ENCODE results near the gene SCYGR8. TPM values are rescaled to one million over a fixed set of nuclear protein-coding genes. Genes with fewer than 3 reads are reported as not detected.

Gene SCYGR8, protein sequence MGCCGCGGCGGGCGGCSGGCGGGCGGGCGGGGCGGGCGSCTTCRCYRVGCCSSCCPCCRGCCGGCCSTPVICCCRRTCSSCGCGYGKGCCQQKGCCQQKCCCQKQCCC
- total RNA-seq (not detected in 2 replicates), polyA plus RNA-seq (not detected in 2 replicates)

DNA sequence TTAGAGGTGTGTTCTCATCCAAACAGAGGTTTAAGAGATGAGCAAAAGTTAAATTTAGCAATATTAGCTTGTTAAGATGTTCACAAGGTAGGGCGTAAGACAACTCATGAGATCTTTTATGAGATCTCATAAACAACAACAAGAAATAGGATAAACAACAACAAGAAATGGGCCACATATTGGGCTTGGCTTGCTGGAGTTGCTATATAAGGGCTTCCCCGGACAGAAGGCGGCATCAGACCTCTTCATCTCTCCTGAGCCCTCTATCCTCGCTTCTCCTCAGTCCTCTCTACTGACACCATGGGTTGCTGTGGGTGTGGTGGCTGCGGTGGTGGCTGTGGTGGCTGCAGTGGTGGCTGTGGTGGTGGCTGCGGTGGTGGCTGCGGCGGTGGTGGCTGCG lies at the start of gene SCYGR8:
TSS of gene SCYGR8 (plus strand) at position 301 of the 400 bp plus-strand sequence. CDS start at position 301, 0 bp downstream.
- 95% methylated on average over 4 of the region's 9 CpGs for WGBS (ENCODE audit: low lambda C conversion rate, missing lambda C conversion rate)
- no peak for DNase-seq (ENCODE audit: low spot score)
- Histone ChIP-seq H3K4me3 (no peak within 1 kb of the TSS), H3K4me2 (no peak within 1 kb of the TSS), H4K20me1 (ENCODE audit: insufficient read depth, poor library complexity, severe bottlenecking) (no peaks in the 10 kb centered on the region), H3K27me3 (no peaks in the 10 kb centered on the region), H3K36me3 (replicated peaks; ENCODE audit: insufficient read depth, low read depth) (no peaks in the 10 kb centered on the region), H3K79me2 (no peaks in the 10 kb centered on the region), H3K9me2 (replicated peaks; ENCODE audit: insufficient read depth) (no peaks in the 10 kb centered on the region), H2AFZ (no peak within 1 kb of the TSS), H3K4me1 (ENCODE audit: insufficient read depth) (no peaks in the 10 kb centered on the region), H3K9me3 (ENCODE audit: low read depth) (no peaks in the 10 kb centered on the region), H3K27ac (no peak within 1 kb of the TSS)
- TF ChIP-seq, protein P1, sequence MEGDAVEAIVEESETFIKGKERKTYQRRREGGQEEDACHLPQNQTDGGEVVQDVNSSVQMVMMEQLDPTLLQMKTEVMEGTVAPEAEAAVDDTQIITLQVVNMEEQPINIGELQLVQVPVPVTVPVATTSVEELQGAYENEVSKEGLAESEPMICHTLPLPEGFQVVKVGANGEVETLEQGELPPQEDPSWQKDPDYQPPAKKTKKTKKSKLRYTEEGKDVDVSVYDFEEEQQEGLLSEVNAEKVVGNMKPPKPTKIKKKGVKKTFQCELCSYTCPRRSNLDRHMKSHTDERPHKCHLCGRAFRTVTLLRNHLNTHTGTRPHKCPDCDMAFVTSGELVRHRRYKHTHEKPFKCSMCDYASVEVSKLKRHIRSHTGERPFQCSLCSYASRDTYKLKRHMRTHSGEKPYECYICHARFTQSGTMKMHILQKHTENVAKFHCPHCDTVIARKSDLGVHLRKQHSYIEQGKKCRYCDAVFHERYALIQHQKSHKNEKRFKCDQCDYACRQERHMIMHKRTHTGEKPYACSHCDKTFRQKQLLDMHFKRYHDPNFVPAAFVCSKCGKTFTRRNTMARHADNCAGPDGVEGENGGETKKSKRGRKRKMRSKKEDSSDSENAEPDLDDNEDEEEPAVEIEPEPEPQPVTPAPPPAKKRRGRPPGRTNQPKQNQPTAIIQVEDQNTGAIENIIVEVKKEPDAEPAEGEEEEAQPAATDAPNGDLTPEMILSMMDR (IDR thresholded peaks at IDR 0.05; ENCODE audit: poor library complexity), result no peak
- TF ChIP-seq EZH2 (IDR thresholded peaks at IDR 0.05; ENCODE audit: borderline replicate concordance) (no peak), EZH2phosphoT487 (IDR thresholded peaks at IDR 0.05; ENCODE audit: low read depth, severe bottlenecking, unreplicated experiment) (no peak)

DNA sequence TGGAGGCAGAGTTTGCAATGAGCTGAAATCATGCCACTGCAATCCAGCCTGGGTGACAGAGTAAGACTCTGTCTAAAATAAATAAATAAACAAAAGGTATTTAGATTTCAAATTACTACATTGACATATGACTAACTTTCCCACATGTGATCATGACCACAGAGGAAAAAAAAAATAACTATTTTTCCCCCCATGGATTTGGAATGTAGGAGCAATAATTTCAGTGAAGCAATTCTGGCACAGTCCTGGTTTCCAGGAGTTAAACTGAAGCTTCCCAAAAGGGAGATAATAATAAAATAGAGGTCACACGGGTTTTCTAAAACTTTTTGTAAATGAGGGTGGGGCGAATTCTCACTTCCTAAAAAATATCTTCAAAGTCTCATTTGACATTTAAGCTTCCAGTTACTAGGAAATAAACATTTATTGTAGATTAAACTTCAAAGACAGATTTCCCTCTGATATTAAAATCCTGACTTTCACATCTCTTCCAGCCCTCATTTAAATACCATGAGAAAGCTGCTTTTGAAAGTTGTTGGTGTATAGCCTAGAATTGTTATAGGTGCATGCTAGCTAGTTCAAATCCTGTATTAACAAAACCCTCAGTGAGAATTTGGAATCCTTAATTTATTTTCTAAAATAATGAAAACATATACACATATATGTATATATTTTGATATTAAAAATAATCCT lies 48.6 kb upstream of the SCYGR8 start:
- H3K9me3 ChIP-seq (ENCODE audit: low read depth), result no peaks in the 10 kb centered on the region
- WGBS (ENCODE audit: low lambda C conversion rate, missing lambda C conversion rate), result 78% methylated on average over 2 of the region's 2 CpGs

DNA sequence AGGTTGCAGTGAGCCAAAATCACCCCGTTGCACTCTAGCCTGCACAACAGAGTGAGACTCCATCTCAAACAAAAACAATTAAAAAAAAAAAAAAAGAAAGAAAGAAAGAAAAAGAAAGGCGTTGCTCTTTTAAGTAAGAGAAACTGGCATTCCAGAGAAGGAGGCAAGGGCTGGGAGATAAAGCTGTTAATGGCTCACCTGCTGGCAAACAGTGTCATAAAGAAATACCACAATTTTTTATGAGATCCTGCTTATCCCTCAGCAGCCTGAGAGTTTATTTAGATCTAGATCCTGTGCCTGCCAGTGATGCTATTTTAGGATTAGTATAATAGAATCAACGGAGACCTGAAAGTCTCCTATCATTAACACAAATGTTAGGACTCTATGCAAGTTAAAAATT lies 44.1 kb upstream of the SCYGR8 start:
- Histone ChIP-seq H3K4me1 (ENCODE audit: insufficient read depth) (peaks cover 18% of the 10 kb centered on the region), H3K9me3 (ENCODE audit: low read depth) (no peaks in the 10 kb centered on the region), H3K27me3 (no peaks in the 10 kb centered on the region), H3K27ac (peak overlapping the region; percentile 59), H2AFZ (no peak overlapping the region), H3K9me2 (replicated peaks; ENCODE audit: insufficient read depth) (no peaks in the 10 kb centered on the region), H3K79me2 (no peaks in the 10 kb centered on the region), H4K20me1 (ENCODE audit: insufficient read depth, poor library complexity, severe bottlenecking) (no peaks in the 10 kb centered on the region), H3K4me2 (no peak overlapping the region), H3K4me3 (no peak overlapping the region), H3K36me3 (replicated peaks; ENCODE audit: insufficient read depth, low read depth) (no peaks in the 10 kb centered on the region)
- WGBS (ENCODE audit: low lambda C conversion rate, missing lambda C conversion rate), result 39% methylated on average over 3 of the region's 3 CpGs
- DNase-seq (ENCODE audit: low spot score), result peak; percentile 32
- TF ChIP-seq EZH2phosphoT487 (IDR thresholded peaks at IDR 0.05; ENCODE audit: low read depth, severe bottlenecking, unreplicated experiment) (no peak), EZH2 (IDR thresholded peaks at IDR 0.05; ENCODE audit: borderline replicate concordance) (no peak)
- TF ChIP-seq, protein P1 (IDR thresholded peaks at IDR 0.05; ENCODE audit: poor library complexity), result no peak

More for the DNA sequence above, 48.6 kb upstream of the SCYGR8 start:
- Histone ChIP-seq H3K27me3 (no peaks in the 10 kb centered on the region), H2AFZ (no peak overlapping the region), H3K4me1 (ENCODE audit: insufficient read depth) (peaks cover 4% of the 10 kb centered on the region), H4K20me1 (ENCODE audit: insufficient read depth, poor library complexity, severe bottlenecking) (no peaks in the 10 kb centered on the region), H3K9me2 (replicated peaks; ENCODE audit: insufficient read depth) (no peaks in the 10 kb centered on the region), H3K4me3 (no peak overlapping the region), H3K79me2 (no peaks in the 10 kb centered on the region), H3K36me3 (replicated peaks; ENCODE audit: insufficient read depth, low read depth) (no peaks in the 10 kb centered on the region), H3K27ac (no peak overlapping the region), H3K4me2 (no peak overlapping the region)
- TF ChIP-seq EZH2 (IDR thresholded peaks at IDR 0.05; ENCODE audit: borderline replicate concordance), result no peak
- TF ChIP-seq, protein P1 (IDR thresholded peaks at IDR 0.05; ENCODE audit: poor library complexity), result no peak
- no peak for TF ChIP-seq EZH2phosphoT487 (IDR thresholded peaks at IDR 0.05; ENCODE audit: low read depth, severe bottlenecking, unreplicated experiment)
- no peak for DNase-seq (ENCODE audit: low spot score)
